GM19193 (cell line): ENCODE measurements around the gene TEX22.

Source experiments
- POLR2A ChIP-seq: IDR thresholded peaks from 4 replicates; pipeline ENCODE4 v1.6.1; 2011; ENCODE audit not compliant: insufficient read depth, insufficient read length; ENCODE audit errors: extremely low read depth

Gene TEX22

DNA sequence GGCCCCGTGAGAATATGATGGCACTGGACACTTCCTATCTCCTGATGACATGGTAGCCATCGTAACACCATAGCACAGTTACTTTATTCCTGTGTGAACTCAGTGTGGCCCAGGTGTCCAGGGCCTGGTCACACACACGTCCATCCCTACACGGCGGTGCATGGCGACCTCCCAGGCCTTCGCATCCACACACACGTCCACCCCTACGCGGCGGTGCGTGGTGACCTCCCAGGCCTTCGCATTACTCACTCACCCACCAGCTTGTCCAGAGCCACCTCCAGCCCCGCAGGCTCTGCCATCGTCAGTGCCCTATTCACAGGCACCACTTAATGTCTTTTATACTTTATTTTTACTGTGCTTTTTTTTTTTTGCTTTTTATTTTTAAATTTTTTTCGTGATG, 39.4 kb upstream of the TEX22 start:
- TF ChIP-seq POLR2A, result no peak

DNA sequence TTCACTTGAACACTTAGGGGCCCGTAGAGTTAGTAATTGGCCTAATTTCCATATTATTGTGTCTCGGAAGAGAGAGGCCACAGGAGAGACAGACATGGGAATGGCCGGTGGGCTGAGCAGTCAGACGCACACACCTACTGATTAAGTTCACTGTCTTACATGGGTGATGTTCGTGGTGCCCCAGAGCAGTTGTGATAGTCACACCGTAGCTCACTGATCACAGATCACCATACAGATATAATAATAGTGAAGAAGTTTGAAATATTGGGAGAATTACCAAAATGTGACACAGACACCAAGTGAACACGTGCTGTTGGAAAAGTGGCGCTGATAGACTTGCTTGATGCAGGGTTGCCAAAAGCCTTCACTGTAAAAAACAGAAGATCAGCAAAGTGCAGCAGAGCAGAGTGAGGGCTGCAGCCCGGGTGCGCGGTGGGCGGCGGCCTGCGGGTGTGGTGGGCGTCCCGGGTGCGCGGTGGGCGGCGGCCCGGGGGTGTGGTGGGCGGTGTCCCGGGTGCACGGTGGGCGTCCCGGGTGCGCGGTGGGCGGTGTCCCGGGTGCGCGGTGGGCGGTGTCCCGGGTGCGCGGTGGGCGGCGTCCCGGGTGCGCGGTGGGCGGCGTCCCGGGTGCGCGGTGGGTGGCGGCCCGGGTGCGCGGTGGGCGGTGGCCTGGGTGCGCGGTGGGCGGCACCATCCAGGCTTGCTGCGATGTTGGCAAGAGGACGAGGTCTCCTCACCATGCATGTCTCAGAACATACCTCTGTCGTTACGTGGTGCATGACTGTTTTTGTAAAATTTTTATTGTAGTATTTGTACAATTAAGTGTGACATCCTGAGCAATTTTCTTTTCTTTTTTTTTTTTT, 34.3 kb upstream of the TEX22 start:
- no peak for TF ChIP-seq POLR2A

DNA sequence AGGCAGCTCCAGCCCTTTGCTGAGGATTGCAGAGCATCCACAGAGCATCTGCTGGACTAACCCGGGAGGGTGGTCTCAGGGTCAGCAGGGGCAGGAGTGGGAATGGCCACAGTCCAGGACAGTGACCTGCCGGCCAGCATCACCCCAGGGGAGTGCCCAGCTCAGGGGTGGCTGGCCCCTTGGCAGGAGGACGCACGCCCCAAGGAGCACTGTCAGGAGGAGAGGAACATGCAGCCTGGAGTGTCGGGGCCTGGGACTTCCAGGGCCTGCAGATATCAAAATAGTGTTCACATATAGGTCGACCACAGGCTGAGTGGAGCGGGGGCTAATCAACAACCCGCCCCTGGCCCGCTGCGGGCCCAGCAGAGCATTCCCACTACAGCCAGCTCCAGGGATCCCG, 33.2 kb upstream of the TEX22 start:
- TF ChIP-seq POLR2A, result no peak

DNA sequence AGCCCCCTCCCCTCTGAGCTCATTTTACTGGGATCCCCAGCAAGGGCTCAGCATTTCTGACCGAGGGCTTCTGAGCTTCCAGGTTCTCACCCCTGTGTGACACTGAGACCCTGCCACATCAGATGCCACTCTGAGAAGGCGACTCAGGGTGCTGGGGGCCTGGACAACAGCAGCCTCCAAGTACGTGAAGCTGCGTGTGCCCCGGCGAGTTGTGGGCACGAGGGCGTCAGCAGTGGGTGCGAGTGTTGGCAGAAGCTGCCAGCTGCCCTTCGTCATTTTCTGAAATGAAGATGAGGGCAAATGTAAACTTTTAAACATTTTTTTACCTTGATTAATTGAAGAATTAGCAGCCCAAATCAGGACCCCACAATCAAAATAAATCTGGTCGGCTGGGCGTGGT, 32.7 kb upstream of the TEX22 start:
- no peak for TF ChIP-seq POLR2A

DNA sequence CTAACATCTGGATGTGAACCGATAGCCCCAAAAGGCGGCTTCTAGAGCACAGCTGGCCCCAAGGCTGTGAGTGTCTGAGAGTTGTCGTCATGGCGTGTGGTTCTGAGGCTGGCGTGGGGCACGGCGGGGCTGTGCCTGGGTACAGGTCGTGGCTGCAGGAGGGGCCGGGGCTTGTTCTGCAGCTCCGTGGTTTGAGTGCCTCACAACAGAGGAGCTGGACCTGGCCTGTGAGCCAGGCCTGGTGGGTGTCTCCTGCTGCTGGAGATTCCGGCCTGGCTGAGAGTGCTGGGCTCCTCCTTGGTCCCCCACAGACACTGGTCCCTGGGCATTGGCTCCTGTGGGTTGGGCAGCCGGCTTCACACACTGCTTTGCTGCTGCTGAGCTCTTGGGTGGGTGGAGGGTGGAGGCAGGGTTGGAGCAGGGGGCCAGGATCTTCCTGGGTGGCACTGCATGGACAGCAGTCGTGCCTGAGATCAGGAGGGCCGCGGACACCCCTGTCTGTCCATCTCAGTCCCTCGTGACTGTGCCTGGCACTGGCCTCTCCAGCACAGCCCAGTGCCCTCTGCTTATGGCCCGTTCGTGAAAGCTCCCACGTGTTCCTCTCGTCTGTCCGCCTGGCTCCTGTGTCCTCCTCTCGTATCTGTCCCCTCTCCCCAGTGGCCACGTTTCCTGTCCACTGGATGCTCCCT, 31.8 kb upstream of the TEX22 start:
- no peak for TF ChIP-seq POLR2A

DNA sequence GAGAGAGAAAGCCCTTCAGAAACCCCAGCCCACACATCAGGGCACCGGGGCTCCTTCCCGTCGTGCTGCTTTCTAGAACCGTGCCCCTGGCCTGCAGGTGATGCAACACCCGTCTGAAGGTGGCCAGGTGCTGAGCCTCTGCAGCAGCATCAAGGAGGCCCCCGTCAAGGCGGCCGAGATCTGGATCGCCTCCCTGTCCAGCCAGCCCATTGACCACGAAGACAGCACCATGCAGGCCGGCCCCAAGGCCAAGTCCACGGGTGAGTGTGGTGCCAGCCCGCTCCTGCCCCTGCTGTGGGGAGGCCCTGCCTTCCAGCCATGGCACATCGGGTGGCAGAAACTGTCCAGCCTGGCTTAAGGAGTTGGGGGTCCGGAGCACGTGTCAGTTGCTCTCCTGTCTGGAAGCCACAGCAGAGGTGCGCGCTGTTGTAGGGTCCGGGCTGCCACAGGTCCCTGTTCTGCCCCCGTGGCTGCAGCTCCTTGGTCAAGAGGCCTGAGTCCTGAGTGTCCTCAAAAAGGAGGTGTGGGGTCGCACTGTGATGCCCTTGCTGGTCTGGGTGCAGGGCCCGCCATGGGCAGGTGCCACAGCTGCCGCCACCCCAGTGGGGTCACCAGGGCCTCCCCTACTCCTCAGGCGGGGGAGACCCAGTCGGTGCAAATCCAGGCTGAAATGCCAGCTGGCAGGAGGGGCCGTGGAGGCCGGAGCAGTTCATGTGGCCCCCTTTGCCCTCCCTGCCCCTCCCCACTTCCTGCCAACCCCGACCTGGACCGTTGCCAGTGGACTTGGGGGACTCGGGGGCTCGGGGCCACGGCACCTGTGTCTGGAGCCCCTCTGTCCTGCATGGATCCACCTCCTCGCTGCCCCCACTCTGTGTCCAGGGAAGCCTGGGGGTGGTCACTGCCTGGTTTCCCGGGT, 31.0 kb upstream of the TEX22 start:
- TF ChIP-seq POLR2A, result no peak

DNA sequence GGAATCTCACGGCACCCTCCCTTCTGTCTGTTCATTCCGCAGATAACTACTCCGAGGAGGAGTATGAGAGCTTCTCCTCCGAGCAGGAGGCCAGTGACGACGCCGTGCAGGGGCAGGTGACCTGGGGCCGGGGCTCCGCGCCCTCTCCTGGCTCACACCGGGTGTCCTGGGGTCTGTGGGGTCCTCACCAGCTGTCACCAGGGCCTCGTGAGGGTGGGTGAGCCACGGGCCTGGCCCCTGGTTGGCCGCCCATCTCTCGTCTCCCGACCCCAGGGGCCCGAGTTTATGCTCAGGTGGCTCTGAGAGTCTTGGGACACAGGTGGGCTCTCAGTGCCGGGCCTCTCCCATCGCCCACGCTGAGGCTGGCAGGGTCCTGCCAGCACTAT, 30.3 kb upstream of the TEX22 start:
- TF ChIP-seq POLR2A, result no peak

DNA sequence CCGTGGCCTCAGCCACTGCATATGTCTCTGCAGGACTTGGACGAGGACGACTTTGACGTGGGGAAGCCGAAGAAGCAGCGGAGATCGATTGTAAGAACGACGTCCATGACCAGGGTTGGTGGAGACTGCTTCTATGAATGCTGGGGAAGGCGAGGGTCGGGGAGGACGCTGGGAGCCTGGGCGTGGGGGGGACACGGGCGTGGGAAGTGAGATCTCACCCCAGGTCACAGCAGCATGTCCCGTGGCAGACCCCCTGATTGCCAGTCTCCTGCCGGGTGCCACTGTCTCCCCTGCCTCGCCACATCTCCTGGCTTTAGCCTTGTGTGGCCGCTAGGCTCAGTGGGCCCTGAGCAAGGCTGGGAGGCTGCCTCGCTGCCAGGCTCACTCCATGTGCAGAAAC, 29.9 kb upstream of the TEX22 start:
- TF ChIP-seq POLR2A, result no peak

DNA sequence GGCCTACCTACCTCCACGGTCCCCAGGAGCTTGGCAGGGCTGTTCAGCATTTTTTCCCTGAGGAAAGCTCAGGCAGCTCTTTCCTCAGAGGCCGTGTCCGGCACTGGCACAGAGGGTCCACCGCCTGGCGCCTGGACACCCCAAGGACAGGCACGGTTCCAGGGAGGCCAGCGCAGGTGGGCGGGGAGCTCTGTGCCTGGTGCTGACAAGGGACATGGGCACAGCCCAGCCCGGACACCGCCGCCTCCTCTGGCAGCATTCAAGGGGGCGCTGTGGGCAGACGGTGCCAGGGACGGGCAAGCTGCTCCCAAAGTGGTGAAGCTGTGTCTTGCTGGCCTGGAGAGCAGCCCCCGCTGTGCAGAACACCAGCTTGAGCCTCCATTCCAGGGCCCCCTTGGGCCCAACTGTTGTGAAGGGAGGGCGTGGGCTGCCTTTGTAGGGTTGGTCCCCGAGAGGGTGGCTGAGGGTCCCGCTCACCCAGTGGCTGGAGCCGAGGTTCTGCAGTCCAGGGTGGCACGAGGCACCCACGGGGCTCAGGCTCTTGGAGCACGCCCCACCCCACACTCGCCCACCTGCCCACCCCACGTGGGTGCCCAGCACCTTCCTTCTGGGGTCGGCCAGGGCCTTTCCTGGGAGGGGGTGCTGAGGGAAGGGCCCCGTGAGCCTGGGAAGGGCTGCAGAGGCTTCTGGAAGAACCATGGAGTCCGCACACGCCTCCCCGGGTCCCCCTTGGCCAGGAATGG, 29.3 kb upstream of the TEX22 start:
- no peak for TF ChIP-seq POLR2A

DNA sequence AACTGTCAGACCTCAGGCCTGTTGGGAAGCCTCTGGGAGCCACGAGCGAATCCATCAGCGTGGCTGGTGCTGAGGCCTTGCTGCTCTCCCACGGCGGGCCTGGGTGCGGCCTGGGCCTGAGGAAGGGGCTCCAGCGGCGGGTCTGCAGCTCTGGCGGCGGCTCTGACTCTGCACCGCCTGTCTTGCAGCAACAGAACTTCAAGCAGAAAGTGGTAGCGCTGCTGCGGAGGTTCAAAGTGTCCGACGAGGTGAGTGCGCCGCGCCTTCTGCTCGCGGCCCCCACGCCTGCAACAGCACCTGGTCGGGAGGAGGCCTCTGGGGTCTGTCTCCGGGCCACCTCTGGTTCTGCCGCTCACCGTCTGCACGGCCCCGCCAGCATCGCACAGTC, 28.7 kb upstream of the TEX22 start:
- TF ChIP-seq POLR2A, result no peak

DNA sequence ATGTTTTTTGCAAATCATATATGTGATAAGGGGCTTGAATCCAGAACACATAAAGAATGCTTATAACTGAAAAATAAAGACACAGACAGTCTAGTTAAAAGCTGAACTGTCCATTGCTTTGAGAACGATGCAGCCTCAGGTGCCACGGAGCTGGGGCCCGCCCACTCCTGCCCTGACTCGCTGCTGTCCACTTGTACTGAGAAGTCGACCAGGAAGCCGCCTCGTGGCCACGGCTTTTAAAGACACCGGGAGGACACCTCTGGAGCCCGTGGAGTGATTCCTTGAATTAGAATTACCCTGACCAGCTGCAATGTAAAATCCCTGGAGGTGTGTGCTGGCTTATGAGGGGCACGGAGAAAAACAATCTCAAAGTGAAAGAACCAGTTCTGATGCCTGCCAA, 23.9 kb upstream of the TEX22 start:
- no peak for TF ChIP-seq POLR2A

DNA sequence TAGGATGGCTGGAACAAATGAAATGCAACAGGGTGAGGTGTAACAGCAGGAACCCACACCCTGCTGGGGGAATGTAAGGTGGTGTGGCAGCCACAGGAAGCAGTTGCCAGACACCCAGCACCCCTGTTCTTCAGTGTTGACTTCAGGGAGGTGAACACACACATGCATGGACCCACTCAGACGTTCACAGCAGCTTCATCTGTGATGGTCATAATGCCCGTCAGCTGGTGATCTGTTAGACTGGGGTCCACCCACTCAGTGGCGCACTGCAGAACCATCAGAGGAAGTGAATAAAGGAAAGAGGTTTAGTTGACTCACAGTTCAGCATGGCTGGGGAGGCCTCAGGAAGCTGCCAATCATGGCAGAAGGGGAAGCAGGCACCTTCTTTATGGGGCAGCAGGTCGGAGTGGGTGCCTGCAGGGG, 22.7 kb upstream of the TEX22 start:
- no peak for TF ChIP-seq POLR2A

DNA sequence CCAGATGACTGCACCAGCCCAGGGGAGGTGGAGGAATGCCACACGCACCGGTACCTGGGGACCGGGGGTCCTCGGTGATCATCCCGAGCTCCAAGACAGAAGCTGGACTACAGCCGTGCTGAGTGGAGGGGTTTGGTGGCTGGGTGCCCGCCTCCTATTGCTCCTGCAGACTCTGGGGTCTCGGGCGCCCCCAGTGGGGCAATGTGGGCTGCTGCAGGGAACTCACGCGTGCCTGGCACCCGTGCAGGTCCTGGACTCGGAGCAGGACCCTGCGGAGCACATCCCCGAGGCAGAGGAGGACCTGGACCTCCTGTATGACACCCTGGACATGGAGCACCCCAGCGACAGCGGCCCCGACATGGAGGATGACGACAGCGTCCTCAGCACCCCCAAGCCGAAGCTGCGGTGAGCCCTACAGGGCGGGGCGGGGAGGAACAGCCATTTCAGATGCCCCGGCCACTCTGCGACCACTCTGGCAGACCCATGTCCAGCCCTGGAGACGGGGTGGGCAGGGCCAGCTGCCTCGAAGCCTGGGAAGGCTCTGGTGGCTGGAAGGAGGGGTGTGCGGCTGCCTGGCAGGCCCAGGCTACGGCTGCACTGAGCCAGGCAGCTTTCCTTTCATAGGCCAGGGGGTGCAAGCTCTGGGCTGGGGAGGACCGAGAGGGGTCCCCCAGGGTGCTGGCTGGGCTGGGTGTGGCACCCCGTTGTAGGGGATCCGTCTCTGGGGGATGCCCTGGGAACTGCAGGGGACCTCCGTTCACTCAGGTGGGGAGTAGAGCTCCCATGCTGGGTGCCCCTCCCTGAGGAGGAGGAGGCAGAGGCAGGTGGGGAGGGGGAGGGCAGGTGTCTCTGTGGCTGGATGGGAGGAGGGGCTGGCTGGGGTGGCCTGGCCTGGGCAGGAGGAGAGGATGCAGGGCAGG, 21.6 kb upstream of the TEX22 start:
- no peak for TF ChIP-seq POLR2A
